Mucosa of descending colon (tissue), 3 donors: ENCODE results near the gene TAB3. TPM values are rescaled to one million over a fixed set of nuclear protein-coding genes. Genes with fewer than 3 reads are reported as not detected.

Experiments used
- ATAC-seq: fragments of 200-7000 bp; cut with Tn5 transposase; one replicate; pipeline ENCODE4 v1.9.1; 2020; ENCODE audit warnings: mild to moderate bottlenecking, moderate library complexity
- DNase-seq, 3 donors: peaks; one replicate each; pipeline ENCODE4 v3.0.0-alpha.2; 2020
- H3K36me3 ChIP-seq: fragments of 200-600 bp; one replicate; pipeline ENCODE4 v1.8.0; 2021; ENCODE audit warnings: low read depth, mild to moderate bottlenecking
- H3K4me1 ChIP-seq: fragments of 200-600 bp; one replicate; pipeline ENCODE4 v1.8.0; 2021; ENCODE audit warnings: low read depth, mild to moderate bottlenecking
- H3K4me3 ChIP-seq: fragments of 200-600 bp; one replicate; pipeline ENCODE4 v1.8.0; 2021; ENCODE audit warnings: mild to moderate bottlenecking
- H3K9me3 ChIP-seq: fragments of 200-600 bp; one replicate; pipeline ENCODE4 v1.8.0; 2021; ENCODE audit warnings: mild to moderate bottlenecking
- CTCF ChIP-seq: fragments of 200-600 bp; IDR thresholded peaks from one replicate; pipeline ENCODE4 v1.8.0; 2022; ENCODE audit warnings: antibody characterized with exemption, mild to moderate bottlenecking
- intact Hi-C, 2 donors: fragments of 100-400 bp; cut with DNase I in 1 of 2; cut with micrococcal nuclease in 1 of 2; formaldehyde crosslinking; loops; one replicate each; pipeline versions ENCODE4 v1.11.0 to v1.11.1; 2022; cut with DNase I, micrococcal nuclease
- total RNA-seq, 3 donors: library from RNA; stranded (reverse); fragmentation: NEBNext Ultra II Directional in 2 of 3; extraction: Animal tissue kit (Norgen Biotek cat#: 25700) in 2 of 3; gene quantifications; one replicate each; pipeline versions ENCODE4 v1.2.1 to v1.2.4, GENCODE V29; 2021 to 2023
- donor health status: DM: no; HTN: no; CAD: no; lungs with moderate emphysema.
- donor health status: DM: no; HTN: no; CAD: no.
- donor health status: DM: no; HTN: yes; CAD: no.

TAB3 gene
- total RNA-seq, 3 donors from 2014 or later: 18.6 to 20.7 (median 20.1) TPM

DNA sequence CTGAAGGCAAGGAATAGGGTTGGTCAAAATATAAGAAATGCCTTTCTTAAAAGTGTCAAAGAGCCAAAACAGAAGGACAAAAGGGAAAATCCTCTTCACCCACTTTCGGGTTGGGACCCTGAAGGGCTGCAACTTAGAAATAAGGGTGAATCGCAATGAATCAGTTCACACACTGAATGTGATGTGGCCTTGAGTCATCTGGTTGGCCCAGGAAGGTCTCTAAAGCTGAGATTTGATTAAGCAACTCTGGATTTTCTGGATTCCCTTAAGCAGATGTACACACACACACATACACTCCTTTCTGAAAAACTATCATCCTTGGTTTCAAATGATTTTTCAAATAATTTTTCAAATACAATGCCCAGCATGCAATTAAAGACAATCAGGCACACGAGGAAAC, 13.1 kb downstream of the TAB3 start:
- H3K9me3 ChIP-seq: no peaks in the 10 kb centered on the region
- H3K4me1 ChIP-seq: no peaks in the 10 kb centered on the region
- intact Hi-C loops: no loop called here
- TF ChIP-seq CTCF: no peak
- ATAC-seq (no peak), DNase-seq (no peak)
- H3K4me3 ChIP-seq: no peak overlapping the region
- H3K36me3 ChIP-seq: no peaks in the 10 kb centered on the region

- ATAC-seq (no peak), DNase-seq (no peak)
- H3K4me1 ChIP-seq: no peaks in the 10 kb centered on the region
- H3K36me3 ChIP-seq: no peaks in the 10 kb centered on the region
- TF ChIP-seq CTCF: no peak
- no peak overlapping the region for H3K4me3 ChIP-seq
- no peaks in the 10 kb centered on the region for H3K9me3 ChIP-seq
- intact Hi-C loops: no loop called here
Measured at GRCh38 chrX:30874851-30875250, 14.2 kb downstream of the TAB3 start.

DNA sequence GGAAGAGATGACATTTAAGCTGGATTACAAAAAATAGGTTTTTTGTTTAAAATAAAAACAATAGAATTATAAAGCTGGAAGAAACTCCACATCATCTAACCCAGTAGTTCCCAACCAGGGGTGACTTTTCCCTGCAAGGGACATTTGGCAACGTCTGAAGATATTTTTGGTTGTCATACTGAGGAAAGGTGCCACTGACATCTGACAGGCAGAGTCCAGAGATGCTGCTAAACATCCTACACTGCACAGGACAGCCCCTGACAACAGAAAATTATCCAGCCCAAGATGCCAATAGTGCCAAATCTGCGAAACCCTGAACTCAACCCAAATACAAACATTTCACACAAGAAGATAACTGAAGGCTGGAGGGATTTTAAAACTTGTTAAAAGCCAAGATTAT, 18.5 kb downstream of the TAB3 start:
- ATAC-seq (no peak), DNase-seq (no peak)
- H3K36me3 ChIP-seq: no peaks in the 10 kb centered on the region
- H3K4me3 ChIP-seq: no peak overlapping the region
- no peaks in the 10 kb centered on the region for H3K9me3 ChIP-seq
- TF ChIP-seq CTCF: no peak
- no peaks in the 10 kb centered on the region for H3K4me1 ChIP-seq
- intact Hi-C loops: no loop called here

DNA sequence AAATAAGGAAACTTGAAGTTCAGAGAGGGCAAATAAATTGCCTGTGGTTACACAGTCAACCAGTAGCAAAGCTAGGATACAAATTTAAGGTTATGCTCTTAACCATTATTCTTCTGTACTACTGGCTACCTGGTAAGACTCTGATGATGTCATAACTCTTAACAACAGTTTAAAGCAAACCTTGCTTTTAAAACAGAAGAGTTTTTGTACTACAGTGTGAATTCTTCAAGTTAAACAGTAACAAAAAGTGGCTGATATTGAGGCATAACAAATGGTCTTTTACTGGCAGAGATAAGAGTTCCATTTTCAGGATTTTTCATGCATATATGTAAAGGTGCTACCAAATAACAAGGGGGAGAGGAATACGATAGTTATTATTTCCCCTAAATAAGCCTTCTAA, 23.4 kb downstream of the TAB3 start:
- ATAC-seq: no peak
- no peaks in the 10 kb centered on the region for H3K9me3 ChIP-seq

DNA sequence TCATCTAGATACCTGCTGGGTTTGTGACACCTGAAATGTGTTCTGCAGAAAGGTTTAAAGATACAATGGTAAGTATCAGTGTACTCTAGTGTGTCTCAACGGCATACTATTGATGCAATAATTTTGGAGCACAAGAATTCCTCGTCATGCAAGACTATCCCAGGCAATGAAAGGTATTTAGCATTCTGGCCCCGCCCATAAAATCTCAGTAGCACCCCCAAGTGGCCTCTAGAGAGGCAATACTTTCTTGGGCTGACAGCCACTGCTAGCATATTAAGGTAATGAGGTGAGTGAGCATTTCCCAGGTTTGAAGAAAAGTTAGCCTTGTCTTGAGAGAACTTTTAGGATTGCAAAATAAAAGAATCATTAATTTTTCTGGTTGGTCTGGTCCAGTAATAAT, 24.0 kb downstream of the TAB3 start:
- peak; percentile 63 for ATAC-seq
- TF ChIP-seq CTCF: no peak
- intact Hi-C loops: no loop called here
- Histone ChIP-seq H3K4me1 (no peaks in the 10 kb centered on the region), H3K9me3 (no peaks in the 10 kb centered on the region), H3K4me3 (no peak overlapping the region), H3K36me3 (no peaks in the 10 kb centered on the region)
- DNase-seq: peak in 1 of 3 donors; percentile 13

More for the DNA sequence above, 23.4 kb downstream of the TAB3 start:
- Histone ChIP-seq H3K4me3 (no peak overlapping the region), H3K4me1 (no peaks in the 10 kb centered on the region), H3K36me3 (no peaks in the 10 kb centered on the region)
- TF ChIP-seq CTCF: no peak
- intact Hi-C loops: no loop called here
- no peak for DNase-seq

DNA sequence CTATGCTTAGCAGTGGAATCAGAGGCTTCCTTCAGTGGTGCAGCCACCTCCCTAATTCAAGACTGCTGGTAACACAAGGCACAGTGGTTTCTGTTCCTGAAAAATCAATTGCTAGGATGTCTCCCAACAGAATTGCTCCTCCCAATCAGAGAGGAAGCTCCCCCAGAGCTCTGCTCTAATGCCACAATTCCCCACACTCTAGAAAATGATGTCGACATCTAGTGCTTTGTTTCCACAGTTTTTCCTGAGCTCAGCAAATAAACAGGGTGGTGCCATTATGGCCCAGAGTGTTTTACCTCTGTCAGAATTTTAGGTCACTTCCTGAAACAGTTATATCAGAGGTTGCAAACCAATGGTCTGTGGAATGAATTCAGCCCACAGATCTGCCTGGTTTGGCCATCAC, 24.7 kb downstream of the TAB3 start:
- no peak for TF ChIP-seq CTCF
- no peaks in the 10 kb centered on the region for H3K9me3 ChIP-seq
- intact Hi-C loops: no loop called here
- ATAC-seq (peak; percentile 27), DNase-seq (peak in 1 of 3 donors; percentile 1)
- H3K36me3 ChIP-seq: no peaks in the 10 kb centered on the region
- H3K4me3 ChIP-seq: no peak overlapping the region
- H3K4me1 ChIP-seq: no peaks in the 10 kb centered on the region
